HG03342 (cell line): ENCODE measurements around the gene MST1.

Experiments used
- ATAC-seq: cut with Tn5 transposase; IDR thresholded peaks from one replicate; pipeline ENCODE4 v1.9.1; 2021; ENCODE audit warnings: mild to moderate bottlenecking, moderate library complexity; ENCODE audit not compliant: unreplicated experiment

MST1 gene

DNA sequence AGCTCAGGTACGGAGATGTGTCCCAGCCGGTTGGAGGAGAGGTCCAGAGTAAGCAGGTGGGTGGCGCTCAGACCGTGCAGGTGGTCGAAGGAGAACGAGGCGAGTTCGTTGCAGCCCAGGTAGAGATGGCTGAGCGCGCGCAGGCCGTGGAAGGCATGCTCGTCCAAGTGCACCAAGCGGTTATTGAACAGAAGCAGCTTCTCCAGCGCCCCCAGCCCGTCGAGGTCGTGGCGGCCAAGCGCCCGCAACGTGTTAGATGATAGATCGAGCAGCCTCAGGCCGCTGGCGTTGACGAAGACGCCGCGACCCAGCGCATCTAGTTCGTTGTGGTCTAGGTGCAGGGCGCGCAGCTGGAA is 29.6 kb upstream of the MST1 start:
- no peak for ATAC-seq

DNA sequence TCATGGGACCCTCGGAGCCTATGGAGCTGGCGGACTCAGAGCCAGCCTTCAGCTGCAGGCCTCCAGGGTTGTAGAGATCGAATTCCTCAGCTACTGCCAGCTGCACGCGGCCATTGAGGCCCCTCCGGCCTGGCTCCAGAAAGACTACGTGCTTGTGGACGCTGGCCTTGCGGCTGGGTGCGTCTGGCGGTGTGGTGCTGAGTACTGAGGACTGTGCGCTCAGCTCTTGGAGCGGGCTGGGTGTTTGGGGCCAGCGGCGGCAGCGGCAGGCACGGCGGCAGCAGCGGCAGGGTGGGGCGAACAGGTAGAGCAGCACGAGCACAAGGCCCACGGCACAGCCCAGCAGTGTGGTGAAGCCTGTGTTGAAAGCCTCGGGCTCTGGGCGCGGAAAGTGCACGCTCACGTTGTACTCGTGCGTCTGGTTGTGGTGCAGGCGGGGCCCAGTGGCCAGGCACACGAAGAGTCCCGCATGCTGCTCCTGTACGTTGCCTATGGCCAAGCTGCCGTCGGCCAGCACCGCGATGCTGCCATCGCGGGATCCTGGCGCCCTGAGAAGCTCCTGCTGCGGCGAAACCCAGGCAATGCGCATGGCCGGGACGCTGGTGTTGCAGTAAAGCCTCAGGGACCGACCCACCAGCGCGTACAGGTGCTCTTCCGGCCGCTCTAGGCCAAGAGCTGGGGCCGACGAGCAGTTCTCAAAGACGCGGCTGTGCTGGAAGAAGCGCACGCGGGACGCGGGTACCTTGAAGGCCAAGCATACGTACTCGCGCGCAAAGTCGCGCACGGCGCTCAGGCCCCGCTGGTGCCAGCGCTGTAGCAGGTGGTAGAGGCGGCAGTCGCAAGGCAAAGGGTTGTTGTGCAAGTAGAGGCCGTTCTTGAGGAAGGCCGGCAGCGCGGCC is 28.9 kb upstream of the MST1 start:
- no peak for ATAC-seq

DNA sequence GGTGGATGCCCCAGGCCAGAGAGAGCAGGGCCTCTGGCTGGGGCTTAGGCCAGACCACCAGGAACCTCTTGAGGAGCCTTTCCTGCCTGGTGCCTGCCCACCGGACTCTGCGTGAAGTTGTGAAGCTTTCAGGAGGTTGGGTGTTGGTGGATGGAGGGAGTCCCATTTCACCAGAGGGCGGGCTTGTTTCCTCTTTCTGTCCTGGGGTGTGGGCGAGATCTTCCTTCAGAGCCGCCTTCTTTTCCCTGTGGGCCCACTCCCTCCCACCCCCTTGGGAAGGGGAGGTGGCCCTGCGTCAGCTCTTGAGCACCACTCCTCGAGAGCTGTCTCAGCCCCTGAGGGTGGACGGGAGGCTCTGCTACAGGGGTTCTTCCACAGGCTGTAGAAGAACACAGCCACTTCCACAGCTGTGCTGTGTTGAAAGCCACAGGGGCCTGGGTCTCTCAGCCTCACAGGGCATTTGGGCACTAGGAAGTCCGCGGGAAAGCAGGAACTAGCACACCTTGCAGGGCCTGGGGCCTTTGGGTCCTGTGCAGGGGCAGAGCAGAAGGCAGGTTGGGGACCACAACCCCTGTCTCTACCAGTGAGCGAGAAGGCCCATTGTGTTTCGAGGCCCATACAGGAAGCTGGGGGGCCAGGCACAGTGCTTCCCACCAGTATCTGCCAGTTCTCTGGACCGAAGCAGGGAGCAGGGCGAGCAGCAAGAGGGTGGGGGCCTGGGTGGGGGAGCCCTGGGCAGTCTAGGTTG is 28.1 kb upstream of the MST1 start:
- no peak for ATAC-seq

DNA sequence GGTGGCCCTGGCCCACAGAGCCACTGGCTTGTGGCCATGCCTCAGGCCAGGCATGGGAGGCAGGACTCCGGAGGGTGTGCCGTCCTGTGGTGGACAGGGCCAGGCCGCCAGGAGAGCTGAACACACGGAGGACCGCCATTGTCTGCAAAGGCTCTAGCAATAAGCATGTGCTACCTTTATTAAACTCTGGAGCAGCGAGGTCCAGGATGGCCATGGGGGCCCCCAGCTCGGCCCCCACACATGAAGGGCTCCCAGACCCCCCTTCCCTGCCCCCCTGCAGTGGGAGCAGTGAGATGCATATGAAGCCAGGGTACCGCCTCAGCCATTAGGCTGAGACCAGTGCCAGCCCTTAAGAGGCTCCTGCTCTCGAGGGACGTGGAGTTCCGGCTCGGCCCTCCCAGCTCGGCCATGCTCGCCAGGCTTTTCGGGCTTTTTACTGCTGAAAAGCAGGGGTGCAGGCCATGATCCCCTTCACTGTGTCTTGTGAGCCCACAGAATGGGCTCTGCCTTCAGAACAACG is 27.5 kb upstream of the MST1 start:
- no peak for ATAC-seq

DNA sequence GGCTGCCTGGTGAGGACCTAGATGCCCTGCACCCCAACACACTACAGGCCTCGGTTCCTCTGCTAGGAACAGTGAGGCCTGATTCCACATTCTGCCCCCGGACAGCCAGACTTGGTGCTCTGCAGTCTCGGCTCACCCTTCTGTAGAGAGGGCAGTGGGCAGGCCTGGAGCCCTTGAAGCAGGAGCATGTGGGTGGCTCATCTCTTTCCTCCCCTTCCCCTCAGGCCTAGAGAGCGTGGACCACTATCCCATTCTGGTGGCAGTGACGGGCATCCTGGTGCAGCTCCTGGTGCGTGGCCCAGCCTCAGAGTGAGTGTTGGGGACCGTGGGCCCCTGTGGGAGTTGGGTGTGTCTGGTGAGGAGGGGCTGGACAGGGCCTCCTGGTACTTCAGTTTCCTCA is 26.9 kb upstream of the MST1 start:
- no peak for ATAC-seq

DNA sequence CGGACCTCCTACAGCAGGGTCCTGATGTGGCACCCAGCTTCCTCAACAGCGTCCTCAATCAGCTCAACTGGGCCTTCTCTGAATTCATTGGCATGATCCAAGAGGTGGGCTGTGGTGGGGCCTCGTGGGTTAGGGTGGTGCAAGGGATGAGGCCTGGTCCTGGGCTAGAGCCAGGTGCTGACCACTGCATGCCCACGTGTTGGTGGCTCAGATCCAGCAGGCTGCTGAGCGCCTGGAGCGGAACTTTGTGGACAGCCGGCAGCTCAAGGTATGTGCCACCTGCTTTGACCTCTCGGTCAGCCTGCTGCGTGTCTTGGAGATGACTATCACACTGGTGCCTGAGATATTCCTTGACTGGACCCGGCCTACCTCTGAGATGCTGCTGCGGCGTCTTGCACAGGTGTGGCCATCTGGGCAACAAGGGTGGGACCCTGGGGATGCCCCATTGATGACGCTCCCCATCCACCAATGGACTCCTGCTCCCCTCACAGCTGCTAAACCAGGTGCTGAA is 26.4 kb upstream of the MST1 start:
- no peak for ATAC-seq

DNA sequence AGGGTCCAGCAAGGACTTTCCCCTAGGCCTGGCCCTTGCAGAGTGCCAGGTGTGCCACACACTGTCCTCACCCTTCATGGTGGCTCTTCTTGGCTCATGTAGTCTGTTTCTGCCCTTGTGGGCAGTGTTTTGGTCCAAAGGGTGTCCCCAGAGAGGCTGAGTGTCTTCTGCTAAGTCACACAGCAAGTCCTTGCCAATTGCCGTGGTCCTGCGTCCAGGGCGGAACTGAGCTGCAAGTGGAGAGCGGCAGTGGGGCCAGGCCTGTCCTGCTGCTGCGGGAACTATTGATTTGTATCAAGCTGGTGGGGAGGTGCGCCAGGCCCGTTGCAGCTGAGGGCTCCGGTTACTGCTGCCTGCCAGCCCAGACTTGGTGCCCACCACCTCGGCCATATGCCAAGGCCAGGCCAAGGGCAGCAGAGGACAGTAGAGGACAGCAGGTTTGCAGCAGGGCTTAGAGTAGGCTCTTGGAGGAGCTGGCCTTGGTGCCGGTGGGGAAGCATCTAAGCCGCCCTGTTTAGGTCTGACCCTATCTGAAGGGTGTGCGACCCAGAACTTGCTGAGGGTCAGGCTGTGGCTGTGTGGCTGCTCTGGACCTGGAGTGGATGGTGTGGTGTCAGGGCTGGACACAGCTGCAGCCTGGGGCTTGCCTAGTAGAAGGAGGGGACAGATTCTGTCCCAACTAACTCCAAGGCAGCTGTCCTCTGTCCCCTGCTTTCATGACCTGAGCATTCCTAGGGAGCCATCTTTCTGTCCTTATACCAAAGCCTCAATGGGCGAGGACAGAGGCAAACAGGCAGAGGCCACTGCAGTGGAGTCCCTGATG is 25.7 kb upstream of the MST1 start:
- ATAC-seq = no peak

DNA sequence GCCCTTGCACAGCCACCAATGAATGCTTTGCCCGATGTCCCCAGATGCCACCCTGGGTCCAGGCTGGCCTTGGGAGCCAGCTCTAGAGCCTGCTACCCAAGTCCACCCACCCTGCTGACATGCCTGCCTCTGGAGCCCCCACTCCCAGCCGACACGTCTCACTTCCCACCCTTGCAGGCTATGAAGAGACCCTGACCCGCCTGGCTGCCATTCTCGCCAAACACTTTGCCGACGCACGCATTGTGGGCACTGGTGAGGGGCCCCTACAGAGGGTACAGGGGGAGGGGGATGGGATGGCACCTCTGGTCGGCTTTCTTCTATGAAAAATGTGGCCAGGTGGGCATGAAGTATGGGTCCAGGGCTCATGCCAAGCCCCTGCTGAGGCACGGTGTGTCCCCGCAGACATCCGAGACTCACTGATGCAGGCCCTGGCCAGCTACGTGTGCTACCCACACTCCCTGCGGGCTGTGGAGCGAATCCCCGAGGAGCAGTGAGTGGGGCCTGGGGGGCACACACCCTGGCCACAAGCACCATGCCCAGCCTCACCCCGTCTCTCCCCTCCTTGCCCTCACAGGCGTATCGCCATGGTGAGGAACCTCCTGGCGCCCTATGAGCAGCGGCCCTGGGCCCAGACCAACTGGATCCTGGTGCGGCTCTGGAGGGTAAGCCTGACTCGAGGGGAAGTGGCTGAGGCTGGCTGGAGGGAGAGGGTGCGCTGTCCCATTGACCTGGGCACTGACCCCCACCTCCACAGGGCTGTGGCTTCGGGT is 24.2 kb upstream of the MST1 start:
- no peak for ATAC-seq

DNA sequence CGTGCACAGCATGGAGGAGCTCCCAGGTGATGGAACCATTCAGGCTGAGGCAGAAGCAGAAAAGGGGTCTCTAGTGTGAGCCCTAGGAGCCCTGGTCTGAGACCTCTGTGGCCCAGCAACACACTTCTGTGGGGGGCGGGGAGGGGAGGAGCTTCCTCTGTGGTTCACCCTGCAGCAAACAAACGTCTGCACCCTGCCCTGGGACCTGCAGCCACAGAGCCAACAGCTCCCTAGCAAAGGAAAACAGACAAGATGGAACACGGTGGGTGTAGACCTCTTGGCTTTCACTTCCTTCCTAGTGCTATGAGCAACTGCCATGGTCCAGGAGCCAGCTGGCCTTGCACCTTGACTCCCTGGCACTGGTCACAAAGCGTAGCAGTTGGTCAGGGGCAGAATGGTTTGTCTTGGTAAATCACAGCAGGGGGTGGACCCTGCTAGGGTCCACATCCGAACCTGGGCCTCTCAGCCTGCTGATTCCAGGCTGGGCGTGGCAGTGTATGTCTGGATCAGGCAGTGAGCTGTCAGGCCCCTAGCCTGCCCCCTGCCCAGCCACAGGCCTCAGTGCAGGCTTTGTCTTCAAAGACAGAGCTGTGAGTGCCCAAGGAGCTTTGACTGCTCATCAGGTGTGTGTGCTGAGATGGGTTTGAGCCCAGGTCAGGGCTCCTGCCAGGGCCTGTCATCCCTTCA is 23.5 kb upstream of the MST1 start:
- ATAC-seq = no peak

DNA sequence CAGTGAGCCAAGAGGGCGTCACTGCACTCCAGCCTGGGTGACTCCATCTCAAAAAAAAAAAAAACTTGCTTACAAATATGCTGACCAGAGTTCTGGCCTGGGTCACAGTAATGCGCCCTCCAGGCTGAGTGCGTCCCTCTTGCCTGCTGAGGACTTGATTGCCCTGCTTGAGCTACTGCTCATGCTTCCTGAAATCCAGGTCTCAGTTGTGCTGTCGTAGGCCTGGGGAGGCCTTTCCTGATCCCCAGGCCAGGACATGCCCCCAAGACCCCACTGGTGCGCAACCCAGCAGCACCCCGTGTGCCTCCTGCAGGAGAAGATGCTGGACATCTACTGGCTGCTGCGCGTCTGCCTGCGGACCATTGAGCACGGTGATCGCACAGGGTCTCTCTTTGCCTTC is 22.9 kb upstream of the MST1 start:
- ATAC-seq = no peak

DNA sequence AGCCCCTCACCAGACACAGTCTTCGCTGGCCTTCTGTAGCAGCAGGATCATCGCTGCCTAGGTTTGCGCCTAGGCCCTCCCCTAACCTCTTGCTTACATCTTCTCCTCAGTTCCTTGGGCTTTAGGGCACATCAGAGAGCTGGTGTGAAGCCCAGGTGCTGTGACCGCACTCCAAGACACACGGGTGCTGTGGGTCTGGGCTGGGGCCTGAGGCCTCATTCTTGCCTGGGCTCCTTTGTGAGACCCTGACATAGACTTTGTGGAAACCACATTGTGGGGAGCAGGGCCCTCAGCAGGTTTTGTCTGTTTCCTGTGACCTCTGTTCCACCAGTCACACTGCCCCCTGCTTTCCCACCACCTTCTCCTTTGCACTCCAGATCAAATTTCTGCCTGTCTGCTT is 22.2 kb upstream of the MST1 start:
- ATAC-seq = no peak

DNA sequence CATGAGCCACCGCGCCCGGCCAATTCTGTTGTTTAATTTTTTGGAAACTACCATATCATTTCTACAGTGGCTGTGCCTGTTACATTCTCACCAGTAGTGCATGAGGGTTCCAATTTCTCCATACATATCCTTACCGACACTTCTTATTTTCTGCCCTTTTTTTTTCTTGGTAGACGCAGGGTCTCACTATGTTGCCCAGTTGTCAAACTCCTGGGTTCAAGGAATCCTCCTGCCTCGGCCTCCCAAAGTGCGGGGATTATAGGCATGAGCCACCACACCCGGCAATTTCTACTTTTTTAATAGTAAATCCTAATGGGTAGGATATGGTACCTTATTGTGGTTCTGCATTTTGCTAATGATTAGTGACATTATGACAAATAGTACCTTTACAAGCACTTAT is 20.6 kb upstream of the MST1 start:
- no peak for ATAC-seq

DNA sequence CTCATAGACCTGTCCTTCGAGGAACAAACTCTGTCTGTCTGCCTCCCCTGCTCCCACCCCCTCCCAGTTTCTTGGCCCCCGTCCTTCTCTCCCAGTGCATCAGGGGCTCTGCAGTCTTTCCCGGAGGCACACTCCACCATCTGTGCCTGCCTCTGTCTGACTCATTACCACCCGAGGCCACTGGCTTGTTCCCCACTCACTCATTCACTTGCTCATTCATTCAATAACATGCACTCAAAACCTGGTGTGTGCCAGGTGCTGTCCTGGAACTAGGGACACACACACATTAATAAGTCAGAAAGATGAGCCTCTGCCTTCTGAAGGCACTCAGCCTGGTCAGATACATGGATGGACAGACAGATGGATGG is 17.8 kb upstream of the MST1 start:
- ATAC-seq = no peak

DNA sequence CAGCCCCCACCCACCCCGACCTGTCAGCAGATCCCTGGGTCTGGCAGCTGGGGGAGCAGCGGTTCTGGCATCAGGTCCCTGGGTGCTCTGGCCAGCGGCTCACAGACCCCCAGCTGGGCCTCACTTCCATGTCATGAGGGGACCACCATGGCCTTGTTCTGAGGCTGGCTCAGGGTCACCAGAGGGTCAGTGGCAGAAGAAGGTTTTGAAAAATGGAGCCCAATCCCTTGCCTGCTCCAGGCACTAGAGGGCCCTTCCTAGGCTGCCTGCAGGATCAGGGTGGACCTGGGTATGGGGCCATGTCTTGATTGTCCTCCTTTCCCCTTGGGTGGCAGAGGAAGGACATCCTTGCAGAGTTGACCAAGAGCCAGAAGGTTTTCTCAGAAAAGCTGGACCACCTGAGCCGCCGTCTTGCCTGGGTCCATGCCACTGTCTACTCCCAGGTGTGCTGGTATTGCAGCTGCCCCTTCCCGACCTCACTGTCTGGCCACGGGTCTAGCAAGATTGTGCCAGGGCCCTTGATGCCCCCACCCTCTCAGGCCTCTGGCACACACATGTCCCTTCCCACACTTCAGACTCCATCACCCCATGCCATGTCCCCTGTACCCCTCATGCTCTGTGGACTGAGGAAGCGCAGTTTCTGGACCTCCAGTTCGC is 17.3 kb upstream of the MST1 start:
- no peak for ATAC-seq

DNA sequence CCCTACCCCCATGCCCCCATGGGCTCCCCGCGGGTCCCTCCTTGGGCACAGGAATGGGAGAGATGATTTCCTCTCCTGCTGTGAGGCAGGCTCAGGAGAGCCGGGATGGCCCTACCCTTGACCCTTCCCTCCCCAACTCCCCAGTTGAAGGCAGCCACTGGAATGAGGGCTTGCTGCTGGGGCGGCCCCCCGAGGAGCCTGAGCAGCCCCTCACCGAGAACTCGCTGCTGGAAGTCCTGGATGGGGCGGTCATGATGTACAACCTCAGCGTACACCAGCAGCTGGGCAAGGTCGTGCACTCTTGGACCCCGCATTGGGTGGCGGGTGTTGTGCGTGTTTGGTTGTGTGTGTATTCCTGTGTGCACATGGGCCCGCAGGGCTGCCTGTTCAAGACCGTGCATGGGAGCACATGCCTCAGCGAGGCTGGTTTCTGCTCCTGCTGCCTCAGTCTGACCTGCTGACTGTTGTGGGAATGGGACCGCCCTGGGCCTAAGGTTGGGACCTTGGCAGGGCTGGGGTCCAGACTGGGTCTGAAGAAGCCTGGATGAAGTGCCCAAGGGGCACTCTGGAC is 16.2 kb upstream of the MST1 start:
- ATAC-seq = no peak

DNA sequence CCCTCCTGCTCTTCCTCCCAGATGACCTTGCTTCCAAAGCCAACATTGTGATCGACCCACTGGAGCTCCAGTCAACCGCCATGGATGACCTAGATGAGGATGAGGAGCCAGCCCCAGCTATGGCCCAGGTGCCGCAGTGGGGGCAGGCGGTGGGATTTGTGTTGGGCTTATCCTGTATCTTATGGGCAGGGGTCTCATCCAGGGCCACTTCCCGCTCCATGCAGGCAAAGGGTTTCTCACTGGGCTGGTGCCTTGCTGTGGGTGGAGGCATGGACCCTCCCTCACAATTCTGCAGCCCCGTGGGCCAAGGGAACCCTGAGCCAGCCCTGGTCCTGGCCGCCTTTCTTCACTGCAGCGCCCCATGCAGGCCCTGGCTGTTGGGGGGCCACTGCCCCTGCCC is 15.4 kb upstream of the MST1 start:
- ATAC-seq = no peak

DNA sequence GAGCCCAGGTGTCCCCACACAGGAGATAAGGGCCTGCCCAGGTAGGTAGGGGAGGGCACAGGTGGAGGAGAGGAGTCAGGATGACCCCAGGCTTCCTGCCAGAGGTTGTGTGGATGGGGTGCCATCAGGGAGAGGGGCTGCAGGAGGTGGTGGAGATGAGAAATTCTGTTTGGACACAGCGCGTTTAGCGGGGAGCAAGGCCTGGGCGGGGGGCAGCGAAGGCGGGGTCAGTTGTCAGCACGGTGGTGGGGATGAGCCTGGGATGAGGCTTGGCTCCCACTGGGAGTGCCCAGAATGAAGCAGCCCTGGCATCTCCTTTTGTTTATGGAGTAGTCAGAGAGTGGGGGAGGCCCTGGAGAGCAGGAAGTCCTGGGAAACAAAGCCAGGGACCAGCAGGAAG is 14.7 kb upstream of the MST1 start:
- ATAC-seq = no peak

DNA sequence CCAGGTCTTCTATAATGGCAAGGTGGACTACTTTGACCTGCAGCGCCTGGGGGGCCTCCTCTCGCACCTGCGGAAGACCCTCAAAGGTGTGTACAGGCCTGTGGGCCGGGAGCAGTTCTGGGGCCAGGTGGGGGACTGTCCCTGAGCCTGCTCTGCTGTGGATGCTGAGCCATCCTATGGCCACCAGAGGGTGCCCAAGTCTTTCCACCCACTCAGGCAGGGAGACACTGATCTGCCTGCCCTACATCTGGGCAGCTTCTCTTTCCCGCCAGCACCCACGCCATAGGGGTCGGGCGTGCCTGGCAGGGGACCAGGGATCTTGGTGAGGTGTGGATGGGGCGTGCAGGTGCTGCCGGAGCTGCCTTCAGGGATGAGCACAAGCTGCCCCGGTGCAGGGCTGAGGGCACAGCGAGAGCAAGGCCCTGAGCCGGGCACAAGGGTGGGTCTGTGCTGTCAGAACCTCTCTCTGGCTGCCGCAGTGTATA is 14.2 kb upstream of the MST1 start:
- peak; percentile 82 for ATAC-seq

DNA sequence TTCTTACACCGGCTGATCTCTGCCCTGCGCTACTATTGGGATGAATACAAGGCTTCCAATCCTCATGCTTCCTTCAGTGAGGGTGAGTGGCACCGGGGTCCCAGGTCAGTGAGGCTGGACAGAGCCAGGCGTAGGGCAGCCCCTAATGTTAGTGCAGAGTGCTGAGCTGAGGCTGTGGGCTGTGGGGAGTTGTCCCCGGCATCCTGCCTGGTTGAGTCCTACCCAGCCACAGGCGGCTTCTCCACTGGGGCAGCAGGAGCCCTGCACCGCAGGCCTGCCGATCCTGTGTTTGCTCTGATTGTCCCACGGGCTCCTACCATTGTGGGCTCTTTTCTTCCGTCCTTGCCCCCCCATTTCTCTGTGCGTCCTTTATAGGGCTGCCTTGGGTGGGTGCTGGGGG is 13.4 kb upstream of the MST1 start:
- ATAC-seq = no peak
